GM12891 (cell line): ENCODE data around the gene IAH1.

Source experiments
- POLR2A ChIP-seq: IDR thresholded peaks from 2 replicates; pipeline ENCODE4 v1.6.1; 2011; ENCODE audit warnings: low read depth, low read length, control low read depth
- POLR2AphosphoS5 ChIP-seq: IDR thresholded peaks from 2 replicates; pipeline ENCODE4 v1.6.1; 2011; ENCODE audit warnings: low read depth, low read length, control low read depth
- TAF1 ChIP-seq: IDR thresholded peaks from 2 replicates; pipeline ENCODE4 v1.6.1; 2011; ENCODE audit warnings: low read depth, low read length, control low read depth

- no peak for TF ChIP-seq POLR2A
- no peak for TF ChIP-seq POLR2AphosphoS5
- TF ChIP-seq TAF1, result no peak
Measured at GRCh38 chr2:9488583-9489547, 14.5 kb downstream of the IAH1 start.
